KMS-11 (cell line): ENCODE results near the gene NUP35.
"Not testable (repeated sequence)": the region's sequence is repeated elsewhere in the genome, so short reads cannot be mapped to it uniquely, and the experiment has no call there.

Source experiments
- H2AFZ ChIP-seq: fragments of 200-600 bp; sonication (generic); 2 replicates; pipeline ENCODE4 v1.6.1; 2016; ENCODE audit warnings: antibody characterized with exemption, mixed run types, low read depth
- H3K27ac ChIP-seq: fragments of 200-600 bp; sonication (generic); 2 replicates; pipeline ENCODE4 v1.6.1; 2016; ENCODE audit warnings: mild to moderate bottlenecking, mixed run types
- H3K27me3 ChIP-seq: fragments of 200-600 bp; sonication (generic); 2 replicates; pipeline ENCODE4 v1.6.1; 2017; ENCODE audit warnings: mild to moderate bottlenecking, low read depth, mixed run types, moderate library complexity; ENCODE audit not compliant: insufficient read depth
- H3K36me3 ChIP-seq: fragments of 200-600 bp; sonication (generic); 2 replicates; pipeline ENCODE4 v1.6.1; 2017; ENCODE audit warnings: mild to moderate bottlenecking, mixed run types; ENCODE audit not compliant: insufficient read depth
- H3K4me1 ChIP-seq: fragments of 200-600 bp; sonication (generic); 2 replicates; pipeline ENCODE4 v1.6.1; 2016; ENCODE audit warnings: mild to moderate bottlenecking, low read depth, mixed run types; ENCODE audit not compliant: poor library complexity, severe bottlenecking
- H3K4me2 ChIP-seq: fragments of 200-600 bp; sonication (generic); 2 replicates; pipeline ENCODE4 v1.7.0; 2016; ENCODE audit warnings: mild to moderate bottlenecking, mixed run types
- H3K4me3 ChIP-seq: fragments of 200-600 bp; sonication (generic); IDR thresholded peaks from 2 replicates; pipeline ENCODE4 v1.6.1; 2017; ENCODE audit warnings: low read depth, low read length, mixed read lengths; ENCODE audit not compliant: insufficient read depth
- H3K79me2 ChIP-seq: fragments of 200-600 bp; sonication (generic); 2 replicates; pipeline ENCODE4 v1.6.1; 2016; ENCODE audit warnings: low read depth, mixed run types; ENCODE audit not compliant: insufficient read depth
- H3K9ac ChIP-seq: fragments of 200-600 bp; sonication (generic); 2 replicates; pipeline ENCODE4 v1.6.1; 2016; ENCODE audit warnings: mild to moderate bottlenecking, mixed run types
- H4K20me1 ChIP-seq: fragments of 200-600 bp; sonication (generic); 2 replicates; pipeline ENCODE4 v1.6.1; 2016; ENCODE audit warnings: mild to moderate bottlenecking, mixed run types; ENCODE audit not compliant: insufficient read depth
- CTCF ChIP-seq: fragments of 200-600 bp; sonication (generic); conservative IDR thresholded peaks from 2 replicates; pipeline ENCODE4 v1.6.1; 2017; ENCODE audit warnings: low read depth, mild to moderate bottlenecking, antibody characterized with exemption, low read length, moderate library complexity, mixed read lengths

Gene NUP35

GRCh38 chr2:183166210-183166609 lies 42.0 kb downstream of the NUP35 start:
- Histone ChIP-seq H3K4me3 (no peak overlapping the region), H3K4me1 (no peaks in the 10 kb centered on the region), H2AFZ (no peak overlapping the region), H3K27me3 (no peaks in the 10 kb centered on the region), H3K36me3 (no peaks in the 10 kb centered on the region; the same call in 1 of the 2 replicates), H3K4me2 (no peak overlapping the region), H4K20me1 (no peaks in the 10 kb centered on the region), H3K27ac (no peak overlapping the region), H3K79me2 (no peaks in the 10 kb centered on the region), H3K9ac (no peak overlapping the region)
- no peak for TF ChIP-seq CTCF

GRCh38 chr2:183166976-183167375 lies 42.7 kb downstream of the NUP35 start:
- not testable (repeated sequence) for H3K27me3 ChIP-seq, H4K20me1 ChIP-seq, H3K36me3 ChIP-seq, H3K4me3 ChIP-seq, H3K4me1 ChIP-seq, H3K4me2 ChIP-seq, H3K79me2 ChIP-seq, H3K27ac ChIP-seq, H3K9ac ChIP-seq, H2AFZ ChIP-seq

GRCh38 chr2:183172220-183172887 lies 48.1 kb downstream of the NUP35 start:
- Histone ChIP-seq H3K79me2 (no peaks in the 10 kb centered on the region), H3K36me3 (no peaks in the 10 kb centered on the region), H3K4me3 (no peak overlapping the region), H2AFZ (no peak overlapping the region), H3K27me3 (no peaks in the 10 kb centered on the region), H3K9ac (no peak overlapping the region), H3K4me1 (no peaks in the 10 kb centered on the region), H3K4me2 (no peak overlapping the region), H4K20me1 (no peaks in the 10 kb centered on the region), H3K27ac (no peak overlapping the region)
- TF ChIP-seq CTCF: no peak

GRCh38 chr2:183179156-183179555 lies 54.9 kb downstream of the NUP35 start:
- Histone ChIP-seq H2AFZ (no peak overlapping the region), H4K20me1 (no peaks in the 10 kb centered on the region), H3K4me1 (peaks cover 18% of the 10 kb centered on the region), H3K9ac (no peak overlapping the region), H3K4me3 (no peak overlapping the region), H3K27me3 (no peaks in the 10 kb centered on the region), H3K27ac (peak overlapping the region; percentile 28; the same call in 1 of the 2 replicates), H3K36me3 (no peaks in the 10 kb centered on the region), H3K4me2 (peak overlapping the region; percentile 43), H3K79me2 (no peaks in the 10 kb centered on the region)
- no peak for TF ChIP-seq CTCF

GRCh38 chr2:183185534-183185933 lies 61.3 kb downstream of the NUP35 start:
- no peaks in the 10 kb centered on the region; the same call in 1 of the 2 replicates for H3K36me3 ChIP-seq
- no peak overlapping the region for H2AFZ ChIP-seq

More at GRCh38 chr2:183185534-183185933, 61.3 kb downstream of the NUP35 start:
- H3K79me2 ChIP-seq: no peaks in the 10 kb centered on the region
- H3K9ac ChIP-seq: no peak overlapping the region
- H4K20me1 ChIP-seq: no peaks in the 10 kb centered on the region
- H3K4me3 ChIP-seq: no peak overlapping the region
- no peaks in the 10 kb centered on the region for H3K27me3 ChIP-seq
- no peak overlapping the region for H3K4me2 ChIP-seq
- no peak overlapping the region for H3K27ac ChIP-seq
- TF ChIP-seq CTCF: no peak
- no peaks in the 10 kb centered on the region for H3K4me1 ChIP-seq
